OCI-LY3 (cell line): Measurements from ENCODE around the gene NPFF.

Experiments used
- EZH2phosphoT487 ChIP-seq: fragments of 200-600 bp; shearing (Covaris generic); IDR thresholded peaks from 2 replicates; pipeline ENCODE4 v1.6.1; 2018; ENCODE audit warnings: antibody characterized with exemption, mixed run types, low read depth
- TF ChIP-seq, protein P1 (sequence below): fragments of 200-600, 300-600 bp; sonication (generic); IDR thresholded peaks from 2 replicates; pipeline ENCODE4 v1.5.1; 2014; ENCODE audit warnings: antibody characterized with exemption, low read length, low read depth

DNA sequence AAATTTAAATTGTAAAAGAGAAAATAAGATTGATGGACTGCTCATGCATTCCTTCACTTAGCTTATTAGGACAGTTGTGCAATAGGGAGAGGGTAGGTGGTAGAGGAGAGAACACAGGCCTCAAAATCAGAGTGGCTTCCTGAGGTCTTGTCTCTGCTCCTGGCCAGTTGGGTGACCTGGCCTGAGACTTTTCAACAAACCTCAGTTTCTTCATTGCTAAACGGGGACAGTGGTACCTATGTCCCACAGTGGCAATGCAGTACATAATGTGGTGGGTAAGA is 10.6 kb downstream of the NPFF start:
- TF ChIP-seq, protein P1, sequence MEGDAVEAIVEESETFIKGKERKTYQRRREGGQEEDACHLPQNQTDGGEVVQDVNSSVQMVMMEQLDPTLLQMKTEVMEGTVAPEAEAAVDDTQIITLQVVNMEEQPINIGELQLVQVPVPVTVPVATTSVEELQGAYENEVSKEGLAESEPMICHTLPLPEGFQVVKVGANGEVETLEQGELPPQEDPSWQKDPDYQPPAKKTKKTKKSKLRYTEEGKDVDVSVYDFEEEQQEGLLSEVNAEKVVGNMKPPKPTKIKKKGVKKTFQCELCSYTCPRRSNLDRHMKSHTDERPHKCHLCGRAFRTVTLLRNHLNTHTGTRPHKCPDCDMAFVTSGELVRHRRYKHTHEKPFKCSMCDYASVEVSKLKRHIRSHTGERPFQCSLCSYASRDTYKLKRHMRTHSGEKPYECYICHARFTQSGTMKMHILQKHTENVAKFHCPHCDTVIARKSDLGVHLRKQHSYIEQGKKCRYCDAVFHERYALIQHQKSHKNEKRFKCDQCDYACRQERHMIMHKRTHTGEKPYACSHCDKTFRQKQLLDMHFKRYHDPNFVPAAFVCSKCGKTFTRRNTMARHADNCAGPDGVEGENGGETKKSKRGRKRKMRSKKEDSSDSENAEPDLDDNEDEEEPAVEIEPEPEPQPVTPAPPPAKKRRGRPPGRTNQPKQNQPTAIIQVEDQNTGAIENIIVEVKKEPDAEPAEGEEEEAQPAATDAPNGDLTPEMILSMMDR = no peak
- no peak for TF ChIP-seq EZH2phosphoT487
